Prostate gland (tissue), 2 donors: ENCODE data around the gene ABLIM3.

ENCODE experiments used
- CTCF ChIP-seq, 4 experiments: fragments of 200-600 bp in 2 of 4; fragments of 450-650 bp in 2 of 4; sonication (generic) in 2 of 4; IDR thresholded peaks; 1 replicate in 3 of 4; 2 replicates in 1 of 4; pipeline ENCODE4 v1.5.1; 2016 to 2019; ENCODE audit warnings: antibody characterized with exemption in 4 of 4, mild to moderate bottlenecking in 2 of 4, moderate library complexity in 2 of 4
- POLR2A ChIP-seq: fragments of 450-650 bp; IDR thresholded peaks from one replicate; pipeline ENCODE4 v1.6.1; 2016; ENCODE audit warnings: antibody characterized with exemption, mild to moderate bottlenecking
- POLR2AphosphoS5 ChIP-seq: sonication (generic); formaldehyde crosslinking; IDR thresholded peaks from one replicate; pipeline ENCODE4 v1.6.1; 2017; ENCODE audit warnings: antibody characterized with exemption

DNA sequence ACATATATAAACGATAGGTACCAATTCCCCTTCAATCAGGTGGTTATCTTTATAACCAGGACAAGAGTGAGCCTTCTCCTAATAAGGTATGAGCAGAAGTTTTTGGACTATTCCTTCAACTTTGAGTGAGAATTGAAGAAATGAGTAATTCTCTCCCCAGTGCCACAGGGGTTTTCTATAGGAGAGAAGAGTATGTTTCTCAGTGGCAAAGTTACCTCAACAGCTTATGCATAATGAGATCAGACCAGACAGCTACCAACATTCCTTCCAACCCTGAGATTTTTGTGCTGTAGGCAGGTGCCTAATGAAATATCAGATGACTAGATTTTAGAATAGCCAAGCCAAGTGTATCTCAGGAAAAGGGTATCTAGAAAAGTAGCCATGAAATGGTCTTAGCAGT, 40.9 kb downstream of the ABLIM3 start:
- TF ChIP-seq CTCF (IDR thresholded peaks at IDR 0.05) (no peak), POLR2AphosphoS5 (no peak), POLR2A (no peak)
